ENCODE data around the gene EFNA5. TPM values are rescaled to one million over a fixed set of nuclear protein-coding genes. Genes with fewer than 3 reads are reported as not detected.

Gene EFNA5
- total and polyA plus RNA-seq, 2 experiments from 2014 or later: 7.5 to 10.1 TPM

GRCh38 chr5:107425541-107426031, 245.2 kb downstream of the EFNA5 start:
- H2AFZ ChIP-seq: no peak overlapping the region
- DNase-seq (ENCODE audit: low spot score) (no peak), ATAC-seq (no peak)
- no peak overlapping the region for H3K27ac ChIP-seq (ENCODE audit: low read depth)
- Mint-ChIP-seq H3K4me1 (peaks cover 4% of the 10 kb centered on the region; the same call in 2 of the 3 replicates), H3K9me3 (no peaks in the 10 kb centered on the region), H3K36me3 (ENCODE audit: low read depth) (no peaks in the 10 kb centered on the region), H3K27ac (no peak overlapping the region), H3K27me3 (ENCODE audit: insufficient read depth, low read depth, poor library complexity) (no peaks in the 10 kb centered on the region), H3K4me3 (no peak overlapping the region)
- H3F3A ChIP-seq (replicated peaks; ENCODE audit: low read depth): no peaks in the 10 kb centered on the region
- no peak for TF ChIP-seq STAT1 (IDR thresholded peaks at IDR 0.05; ENCODE audit: unreplicated experiment)
- TF ChIP-seq CREB1 (CRISPR knock-in tag; IDR thresholded peaks at IDR 0.05; ENCODE audit: low read depth): no peak
- no peak for TF ChIP-seq ZNF331 (CRISPR knock-in tag; IDR thresholded peaks at IDR 0.05; ENCODE audit: low read depth)
- no peak for TF ChIP-seq NANOG (IDR thresholded peaks at IDR 0.05; ENCODE audit: borderline replicate concordance)
- no peak for TF ChIP-seq ETS1 (IDR thresholded peaks at IDR 0.05)
- TF ChIP-seq POLR2AphosphoS5 (IDR thresholded peaks at IDR 0.05; ENCODE audit: low read depth): no peak
- no peak for TF ChIP-seq EZH2phosphoT487 (IDR thresholded peaks at IDR 0.05; ENCODE audit: unreplicated experiment)
- no peak for TF ChIP-seq CTCF (conservative IDR thresholded peaks at IDR 0.05; ENCODE audit: low read depth in 2 of 2)
- no peak for TF ChIP-seq ZNF114 (CRISPR knock-in tag; IDR thresholded peaks at IDR 0.05)
- H3K27me3 ChIP-seq (ENCODE audit: insufficient read depth): no peaks in the 10 kb centered on the region
- no peak overlapping the region for H3K4me3 ChIP-seq
- H3K4me1 ChIP-seq (ENCODE audit: insufficient read depth): no peaks in the 10 kb centered on the region
- H3K9me2 ChIP-seq (ENCODE audit: insufficient read depth): no peaks in the 10 kb centered on the region
- no peaks in the 10 kb centered on the region for H4K20me1 ChIP-seq (replicated peaks; ENCODE audit: insufficient read depth)
- H3K79me2 ChIP-seq (replicated peaks; ENCODE audit: insufficient read depth): no peaks in the 10 kb centered on the region
- H3K36me3 ChIP-seq (ENCODE audit: insufficient read depth): no peaks in the 10 kb centered on the region
- no peak overlapping the region for H3K4me2 ChIP-seq

GRCh38 chr5:107424491-107424890, 246.2 kb downstream of the EFNA5 start:
- Histone ChIP-seq H3K27ac (ENCODE audit: low read depth) (no peak overlapping the region), H3F3A (replicated peaks; ENCODE audit: low read depth) (no peaks in the 10 kb centered on the region), H3K79me2 (replicated peaks; ENCODE audit: insufficient read depth) (no peaks in the 10 kb centered on the region), H3K4me2 (no peak overlapping the region), H3K27me3 (ENCODE audit: insufficient read depth) (no peaks in the 10 kb centered on the region), H3K4me3 (no peak overlapping the region), H3K36me3 (ENCODE audit: insufficient read depth) (no peaks in the 10 kb centered on the region), H3K9me2 (ENCODE audit: insufficient read depth) (no peaks in the 10 kb centered on the region), H2AFZ (no peak overlapping the region), H3K4me1 (ENCODE audit: insufficient read depth) (no peaks in the 10 kb centered on the region), H4K20me1 (replicated peaks; ENCODE audit: insufficient read depth) (no peaks in the 10 kb centered on the region)
- Mint-ChIP-seq H3K4me3 (no peak overlapping the region), H3K4me1 (peaks cover 4% of the 10 kb centered on the region; the same call in 2 of the 3 replicates), H3K9me3 (no peaks in the 10 kb centered on the region), H3K27me3 (ENCODE audit: insufficient read depth, low read depth, poor library complexity) (no peaks in the 10 kb centered on the region), H3K36me3 (ENCODE audit: low read depth) (no peaks in the 10 kb centered on the region), H3K27ac (no peak overlapping the region)
- ATAC-seq (no peak), DNase-seq (ENCODE audit: low spot score) (no peak)
- TF ChIP-seq EZH2 (IDR thresholded peaks at IDR 0.05; ENCODE audit: low read depth, unreplicated experiment) (no peak), CTCF (conservative IDR thresholded peaks at IDR 0.05; ENCODE audit: low read depth in 2 of 2) (no peak), CREB1 (CRISPR knock-in tag; IDR thresholded peaks at IDR 0.05; ENCODE audit: low read depth) (no peak), REST (IDR thresholded peaks at IDR 0.05; ENCODE audit: unreplicated experiment) (no peak)
